DMS53 (cell line): ENCODE data around the gene CCDC183.
A peak's percentile ranks its signal among the peaks of the same experiment; 100 is the strongest.

Source experiments
- DNase-seq: peaks from one replicate; lab custom pipeline; 2025; lab: John Stamatoyannopoulos, UW

Gene CCDC183

DNA sequence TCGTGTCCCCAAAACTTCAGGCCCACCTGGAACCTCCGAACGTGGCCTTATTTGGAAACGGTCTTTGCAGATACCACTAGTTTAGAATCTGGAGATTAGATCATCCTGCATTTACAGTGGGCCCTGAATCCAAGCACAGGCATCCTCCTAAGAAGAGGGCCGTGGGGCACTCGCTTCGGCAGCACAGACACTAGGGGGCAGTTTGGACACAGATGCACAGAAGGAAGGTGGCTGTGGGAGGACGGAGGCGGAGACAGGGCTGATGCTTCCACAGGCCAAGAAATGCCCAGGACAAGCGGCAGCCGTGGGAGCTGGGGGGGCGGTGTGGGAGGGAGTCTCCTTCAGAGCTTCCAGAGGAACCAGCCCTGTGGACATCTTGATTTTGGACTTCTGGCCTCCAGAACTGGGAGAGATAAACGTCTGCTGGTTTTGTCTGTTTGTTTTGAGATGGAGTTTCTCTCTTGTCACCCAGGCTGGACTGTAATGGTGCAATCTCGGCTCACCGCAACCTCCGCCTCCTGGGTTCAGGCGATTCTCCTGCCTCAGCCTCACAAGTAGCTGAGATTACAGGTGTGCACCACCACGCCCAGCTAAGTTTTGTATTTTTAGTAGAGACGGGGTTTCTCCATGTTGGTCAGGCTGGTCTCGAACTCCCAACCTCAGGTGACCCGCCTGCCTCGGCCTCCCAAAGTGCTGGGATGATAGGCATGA, 35.1 kb upstream of the CCDC183 start:
- peak; percentile 87 for DNase-seq

- no peak for DNase-seq
Measured at GRCh38 chr9:136761545-136761981, 34.6 kb upstream of the CCDC183 start.

DNA sequence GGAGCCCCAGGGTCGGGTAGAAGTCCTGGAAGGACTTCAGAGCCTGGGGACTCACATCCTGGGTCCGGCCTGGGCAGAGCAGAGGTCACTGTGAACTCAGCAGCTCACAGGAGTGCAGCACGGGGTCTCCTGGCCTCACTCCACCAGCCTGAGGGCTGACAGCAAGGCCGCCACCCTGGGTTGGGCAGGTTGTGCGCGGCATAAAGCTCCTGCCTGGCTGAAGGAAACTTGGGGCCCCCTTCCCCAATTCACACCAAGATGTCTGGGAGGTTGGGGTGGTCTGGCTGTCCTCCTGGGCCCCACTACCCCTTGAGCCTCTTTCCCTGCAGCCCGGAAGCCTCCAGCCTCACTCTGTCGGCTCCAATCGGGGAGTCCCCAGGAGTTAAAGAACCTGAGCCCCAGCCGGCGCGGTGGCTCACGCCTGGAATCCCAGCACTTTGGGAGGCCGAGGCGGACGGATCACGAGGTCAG, 33.9 kb upstream of the CCDC183 start:
- no peak for DNase-seq

- DNase-seq = peak; percentile 87
Measured at GRCh38 chr9:136762915-136763648, 33.1 kb upstream of the CCDC183 start.

- no peak for DNase-seq
Measured at GRCh38 chr9:136763649-136764035, 32.5 kb upstream of the CCDC183 start.

- DNase-seq = no peak
Measured at GRCh38 chr9:136764301-136764891, 31.7 kb upstream of the CCDC183 start, which contains the start of gene LCN15. TSS of gene LCN15 (minus strand) at chr9:136764518. CDS start at chr9:136764488, 30 bp downstream.

DNA sequence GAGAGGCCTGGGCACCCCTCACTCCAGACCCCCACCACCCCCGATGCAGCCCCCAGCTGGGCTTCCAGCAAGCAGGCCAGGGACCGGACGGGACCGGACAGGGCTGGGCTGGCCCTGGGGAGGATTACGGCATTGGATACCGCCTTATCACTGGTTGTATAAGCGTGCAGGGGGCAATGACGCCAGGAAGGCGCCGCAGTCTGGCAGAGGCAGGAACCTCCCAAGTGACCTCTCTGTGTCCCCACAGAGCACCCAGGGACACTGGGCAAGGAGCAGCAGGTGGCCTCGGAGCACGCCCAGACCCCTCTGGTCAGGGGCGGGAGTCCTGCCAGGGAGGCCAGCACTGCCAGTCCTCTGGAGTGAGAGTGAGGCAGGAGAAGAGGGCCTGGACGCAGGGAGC, 31.1 kb upstream of the CCDC183 start:
- no peak for DNase-seq

- DNase-seq = peak; percentile 39
Measured at GRCh38 chr9:136765745-136766409, 30.3 kb upstream of the CCDC183 start.

DNA sequence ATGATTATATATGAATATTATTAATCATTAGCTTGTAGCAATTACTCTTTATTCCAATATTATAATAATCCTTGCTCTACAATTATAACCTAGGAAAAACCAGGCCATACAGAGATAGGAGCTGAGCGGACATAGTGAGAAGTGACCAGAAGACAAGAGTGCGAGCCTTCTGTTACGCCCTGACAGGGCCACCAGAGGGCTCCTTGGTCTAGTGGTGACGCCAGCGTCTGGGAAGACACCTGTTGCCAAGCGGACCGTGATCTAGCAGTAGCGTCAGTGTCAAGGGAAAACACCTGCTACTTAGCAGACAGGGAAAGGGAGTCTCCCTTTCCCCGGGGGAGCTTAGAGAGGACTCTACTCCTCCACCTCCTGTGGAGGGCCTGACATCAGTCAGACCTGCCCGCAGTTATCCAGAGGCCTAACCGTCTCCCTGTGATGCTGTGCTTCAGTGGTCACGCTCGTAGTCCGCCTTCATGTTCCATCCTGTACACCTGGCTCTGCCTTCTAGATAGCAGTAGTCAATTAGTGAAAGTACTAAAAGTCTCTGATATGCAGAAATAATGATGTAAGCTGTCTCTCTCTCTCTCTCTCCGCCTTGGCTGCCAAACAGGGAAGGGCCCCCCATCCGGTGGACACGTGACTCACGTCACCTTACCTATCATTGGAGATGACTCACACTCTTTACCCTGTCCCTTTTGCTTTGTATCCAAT, 29.6 kb upstream of the CCDC183 start:
- DNase-seq = peak; percentile 93

GRCh38 chr9:136769710-136770191, 26.4 kb upstream of the CCDC183 start:
- no peak for DNase-seq

GRCh38 chr9:136771907-136772415, 24.2 kb upstream of the CCDC183 start:
- no peak for DNase-seq

DNA sequence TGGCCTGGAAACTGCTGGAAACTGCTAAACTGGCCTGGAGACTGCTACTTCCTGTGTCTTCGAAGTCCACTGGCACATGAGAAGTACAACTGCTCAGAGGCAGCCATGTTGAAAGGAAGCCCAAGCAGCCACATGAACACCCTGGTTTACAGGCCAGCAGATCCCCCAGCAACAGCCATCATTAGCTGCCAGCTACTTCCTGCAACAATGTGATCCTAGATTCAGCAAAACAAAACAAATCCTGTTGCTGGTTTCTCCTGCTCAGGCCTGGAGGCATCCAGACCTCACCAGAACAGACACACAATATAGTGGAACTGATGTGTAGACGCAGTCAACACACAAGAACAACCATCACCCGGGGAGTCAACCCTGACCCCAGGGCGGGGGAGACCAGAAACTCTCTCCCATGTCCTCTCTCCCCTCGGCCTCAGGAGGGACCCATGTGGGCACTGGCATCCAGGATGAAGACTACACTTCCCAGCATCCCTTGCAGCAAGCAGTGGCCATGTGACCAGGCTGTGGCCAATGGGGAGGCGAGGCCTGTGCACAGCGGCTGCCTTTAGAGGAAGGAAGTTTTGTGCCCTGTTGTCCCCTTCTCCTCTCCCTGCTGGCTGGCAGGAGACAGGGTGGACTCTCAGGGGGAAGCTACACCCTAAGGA, 22.6 kb upstream of the CCDC183 start:
- DNase-seq = peak; percentile 62

DNA sequence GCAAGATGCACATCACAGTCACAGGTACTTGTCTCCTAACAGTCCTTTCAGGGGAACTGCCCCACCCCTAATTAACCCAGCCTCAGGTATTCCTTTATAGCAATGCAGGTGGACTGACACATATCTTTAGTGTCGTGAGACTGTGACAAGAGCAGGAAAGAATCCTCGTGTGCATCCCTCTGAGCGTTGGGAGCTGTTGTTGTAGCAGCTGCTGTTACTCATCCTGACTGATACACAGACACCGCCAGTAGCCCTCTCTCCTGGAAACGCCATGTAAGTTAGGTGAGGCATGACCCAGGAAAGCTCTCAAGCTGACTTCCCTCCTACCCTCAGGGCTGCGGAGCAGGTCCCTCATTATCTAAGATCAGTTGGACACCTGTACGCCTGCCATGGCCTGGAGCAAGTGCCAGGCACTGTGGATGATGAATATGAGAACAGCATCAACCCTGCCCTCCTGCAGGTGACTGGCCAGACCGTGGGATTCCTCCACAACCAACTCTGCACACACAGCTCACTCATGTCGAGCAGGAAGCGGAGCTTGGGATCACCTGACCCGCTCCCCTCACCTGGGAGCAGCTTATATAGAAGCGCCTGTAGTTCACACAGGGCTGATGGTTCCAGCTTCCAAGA, 21.6 kb upstream of the CCDC183 start:
- no peak for DNase-seq

DNA sequence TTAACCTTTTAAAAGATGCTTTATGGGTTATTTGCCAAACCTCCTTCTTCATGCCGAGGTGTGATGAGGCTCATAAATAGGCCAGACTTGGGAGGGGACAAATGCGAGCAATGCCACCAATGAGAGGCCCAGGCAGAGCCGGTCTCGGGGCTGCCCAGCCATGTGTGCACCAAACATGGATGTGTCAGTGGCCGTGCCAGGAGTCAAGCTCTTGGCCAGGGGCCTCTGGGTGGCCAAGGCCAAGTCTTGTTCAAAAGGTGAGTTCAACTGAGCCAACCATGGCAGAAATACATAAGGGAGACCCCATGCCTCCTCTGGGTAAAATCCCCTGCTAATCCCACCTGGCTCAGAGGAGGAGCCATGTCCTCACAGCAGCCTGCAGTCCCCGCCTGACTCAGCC, 20.9 kb upstream of the CCDC183 start:
- no peak for DNase-seq

DNA sequence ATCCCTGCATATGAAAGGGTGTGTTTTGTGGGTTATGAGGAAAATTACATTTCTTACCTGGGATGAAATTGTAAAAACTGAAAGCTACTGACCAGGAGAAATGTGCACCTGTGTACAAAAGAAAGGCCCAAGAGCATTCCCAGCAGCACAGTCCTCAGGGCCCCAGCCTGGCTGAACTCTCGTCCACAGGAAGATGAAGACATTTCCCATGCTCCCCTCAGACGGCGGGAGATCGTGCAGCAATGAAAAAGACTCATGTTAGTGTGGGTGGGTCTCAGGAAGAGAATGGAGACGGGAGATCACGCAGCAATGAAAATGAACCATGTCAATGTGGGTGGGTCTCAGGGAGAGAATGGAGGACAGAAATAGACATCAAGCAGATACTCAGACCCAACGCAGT, 19.2 kb upstream of the CCDC183 start:
- no peak for DNase-seq

GRCh38 chr9:136777359-136777758, 18.8 kb upstream of the CCDC183 start:
- no peak for DNase-seq

- no peak for DNase-seq
Measured at GRCh38 chr9:136779808-136780207, 16.3 kb upstream of the CCDC183 start.

GRCh38 chr9:136782452-136782851, 13.7 kb upstream of the CCDC183 start:
- DNase-seq = peak; percentile 43

DNA sequence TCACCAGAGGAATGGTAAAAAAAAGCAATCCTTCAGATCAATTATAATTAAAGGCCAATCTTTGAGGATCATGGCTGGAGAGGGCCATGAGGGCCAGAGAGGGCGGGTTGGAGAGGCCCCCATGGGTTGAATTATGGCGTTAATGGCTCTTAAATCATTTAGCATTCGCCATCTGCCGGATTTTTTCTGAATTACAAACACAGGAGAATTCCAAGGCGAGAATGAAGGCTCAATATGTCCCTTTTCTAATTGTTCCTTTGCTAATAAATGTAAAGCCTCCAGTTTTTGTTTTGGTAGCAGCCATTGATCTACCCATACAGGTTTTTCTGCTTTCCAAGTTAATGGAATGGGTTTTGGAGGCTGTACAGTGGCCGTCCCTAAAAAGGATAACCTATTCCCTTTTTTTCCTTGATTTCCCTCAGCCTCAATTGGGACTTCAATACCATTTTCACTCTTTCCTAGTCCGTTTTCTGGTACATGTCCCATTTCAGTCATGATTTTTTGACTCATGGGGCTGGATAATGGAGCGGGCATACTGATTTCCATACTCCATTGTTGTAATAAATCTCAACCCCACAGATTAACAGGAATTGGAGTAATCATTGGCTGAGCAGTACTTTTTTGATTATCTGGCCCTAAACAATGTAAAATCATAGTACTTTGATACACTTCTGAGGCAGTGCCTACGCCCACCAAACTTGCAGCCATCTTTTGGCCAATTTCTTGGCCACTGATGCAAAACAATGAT, 11.7 kb upstream of the CCDC183 start:
- peak; percentile 83 for DNase-seq

DNA sequence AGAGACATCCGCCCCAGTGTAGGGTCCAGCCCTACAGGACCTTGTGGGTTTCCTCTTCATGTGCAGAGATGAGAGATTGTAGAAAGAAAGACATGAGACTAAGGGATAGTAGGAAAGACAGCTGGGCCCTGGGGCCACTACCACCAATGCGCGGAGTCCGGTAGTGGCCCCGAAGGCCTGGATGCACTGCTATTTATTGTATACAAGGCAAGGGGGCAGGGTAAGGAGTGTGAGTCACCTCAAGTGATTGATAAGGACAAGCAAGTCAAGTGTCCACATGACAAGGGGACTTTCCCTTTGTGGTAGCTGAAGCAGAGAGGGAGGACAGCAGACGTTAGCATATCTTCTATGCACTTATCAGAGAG, 11.2 kb upstream of the CCDC183 start:
- DNase-seq = no peak
